Astrocyte (in vitro differentiated cells and primary cell): ENCODE data around the gene CD48.

ENCODE experiments used
- CTCF ChIP-seq: IDR thresholded peaks from 2 replicates; pipeline ENCODE4 v1.5.1; 2011; ENCODE audit warnings: low read depth, mild to moderate bottlenecking, inconsistent platforms, low read length, moderate library complexity; ENCODE audit not compliant: insufficient read depth
- EZH2 ChIP-seq: IDR thresholded peaks from 2 replicates; pipeline ENCODE4 v1.6.1; 2012; ENCODE audit warnings: mild to moderate bottlenecking, low read length, inconsistent platforms; ENCODE audit not compliant: insufficient read depth

GRCh38 chr1:160740133-160740688 lies 28.6 kb upstream of the CD48 start:
- TF ChIP-seq CTCF (no peak), EZH2 (no peak)
